Subcutaneous adipose tissue (tissue), 4 donors: ENCODE measurements around the gene ALPK3. TPM values are rescaled to one million over a fixed set of nuclear protein-coding genes. Genes with fewer than 3 reads are reported as not detected.

ENCODE experiments used
- total RNA-seq, 4 donors: library from RNA; depleted of rRNA; stranded (reverse); fragments of >200 nt; gene quantifications; one replicate each; pipeline ENCODE4 v1.1.0, GENCODE V29; 2016
- TF ChIP-seq, protein P1 (sequence below): fragments of 450-650 bp; IDR thresholded peaks from one replicate; pipeline ENCODE4 v1.5.1; 2016; ENCODE audit warnings: low read depth, mild to moderate bottlenecking, control low read depth, antibody characterized with exemption, moderate library complexity

Gene ALPK3
- total RNA-seq, 4 donors from 2014 or later, result 3.3 to 70.3 (median 8.1) TPM

GRCh38 chr15:84817466-84818081 lies 418 bp downstream of the ALPK3 start:
- TF ChIP-seq, protein P1, sequence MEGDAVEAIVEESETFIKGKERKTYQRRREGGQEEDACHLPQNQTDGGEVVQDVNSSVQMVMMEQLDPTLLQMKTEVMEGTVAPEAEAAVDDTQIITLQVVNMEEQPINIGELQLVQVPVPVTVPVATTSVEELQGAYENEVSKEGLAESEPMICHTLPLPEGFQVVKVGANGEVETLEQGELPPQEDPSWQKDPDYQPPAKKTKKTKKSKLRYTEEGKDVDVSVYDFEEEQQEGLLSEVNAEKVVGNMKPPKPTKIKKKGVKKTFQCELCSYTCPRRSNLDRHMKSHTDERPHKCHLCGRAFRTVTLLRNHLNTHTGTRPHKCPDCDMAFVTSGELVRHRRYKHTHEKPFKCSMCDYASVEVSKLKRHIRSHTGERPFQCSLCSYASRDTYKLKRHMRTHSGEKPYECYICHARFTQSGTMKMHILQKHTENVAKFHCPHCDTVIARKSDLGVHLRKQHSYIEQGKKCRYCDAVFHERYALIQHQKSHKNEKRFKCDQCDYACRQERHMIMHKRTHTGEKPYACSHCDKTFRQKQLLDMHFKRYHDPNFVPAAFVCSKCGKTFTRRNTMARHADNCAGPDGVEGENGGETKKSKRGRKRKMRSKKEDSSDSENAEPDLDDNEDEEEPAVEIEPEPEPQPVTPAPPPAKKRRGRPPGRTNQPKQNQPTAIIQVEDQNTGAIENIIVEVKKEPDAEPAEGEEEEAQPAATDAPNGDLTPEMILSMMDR, result no peak

- TF ChIP-seq, protein P1, result no peak
These were observed 1.3 kb downstream of the ALPK3 start for GRCh38 chr15:84818261-84819131.

DNA sequence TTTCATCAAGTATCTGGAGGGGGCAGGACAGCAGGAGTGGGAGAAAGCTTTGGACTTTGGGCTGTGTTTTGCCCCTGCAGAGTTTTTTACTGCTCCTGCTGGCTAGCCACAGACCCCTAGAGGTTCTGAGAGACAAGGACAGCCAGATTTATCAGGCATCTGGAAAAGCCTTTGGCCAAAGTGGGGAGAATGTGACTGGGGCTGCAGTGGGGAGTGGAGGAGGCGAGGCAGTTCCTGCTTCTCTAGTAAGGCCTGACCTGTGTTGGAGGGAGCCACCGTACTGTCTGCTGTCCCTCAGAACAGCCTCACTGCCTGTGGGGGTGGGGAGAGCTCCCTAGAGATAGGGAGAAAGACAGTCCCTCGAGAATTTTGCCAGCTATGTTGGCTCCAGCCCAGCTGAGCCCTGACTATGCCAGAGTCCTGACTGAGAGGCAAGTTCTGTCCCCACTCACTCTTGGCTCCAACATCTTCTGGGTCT lies 2.2 kb downstream of the ALPK3 start:
- TF ChIP-seq, protein P1, result no peak

- TF ChIP-seq, protein P1, result no peak
These were observed 2.6 kb downstream of the ALPK3 start for GRCh38 chr15:84819791-84820190.

- TF ChIP-seq, protein P1, result no peak
These were observed 4.4 kb downstream of the ALPK3 start for GRCh38 chr15:84821501-84822021.

DNA sequence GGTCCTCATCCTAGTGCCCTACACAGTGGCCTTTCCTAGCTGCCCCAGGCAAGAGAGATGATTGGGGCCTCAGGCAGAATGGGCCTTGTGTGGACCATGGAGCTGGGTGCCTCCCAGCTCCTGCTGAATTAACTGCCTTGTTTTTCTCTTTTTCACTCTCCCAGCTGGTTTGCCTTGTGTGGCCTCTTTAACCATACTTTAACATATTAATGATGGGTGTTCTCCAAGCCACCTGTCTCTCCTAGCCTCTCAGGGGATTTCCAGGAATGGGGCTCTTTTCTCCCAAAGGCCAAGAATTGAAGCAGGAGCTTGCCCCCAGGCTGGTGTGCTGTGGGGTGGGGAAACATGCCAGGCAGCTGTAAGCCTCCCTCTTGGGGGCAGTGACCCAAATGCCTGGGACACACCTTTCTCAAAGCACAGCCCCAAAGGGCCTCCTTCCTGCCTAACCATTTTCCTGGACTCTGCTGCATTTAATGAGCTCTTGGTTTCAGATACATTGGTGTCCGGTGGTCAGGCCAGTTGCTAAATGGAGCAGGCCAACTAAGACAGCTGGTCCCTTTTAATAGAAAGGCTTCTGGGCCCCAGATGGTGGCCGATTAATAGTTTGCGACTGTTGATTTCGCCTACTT lies 5.6 kb downstream of the ALPK3 start:
- TF ChIP-seq, protein P1, result no peak

DNA sequence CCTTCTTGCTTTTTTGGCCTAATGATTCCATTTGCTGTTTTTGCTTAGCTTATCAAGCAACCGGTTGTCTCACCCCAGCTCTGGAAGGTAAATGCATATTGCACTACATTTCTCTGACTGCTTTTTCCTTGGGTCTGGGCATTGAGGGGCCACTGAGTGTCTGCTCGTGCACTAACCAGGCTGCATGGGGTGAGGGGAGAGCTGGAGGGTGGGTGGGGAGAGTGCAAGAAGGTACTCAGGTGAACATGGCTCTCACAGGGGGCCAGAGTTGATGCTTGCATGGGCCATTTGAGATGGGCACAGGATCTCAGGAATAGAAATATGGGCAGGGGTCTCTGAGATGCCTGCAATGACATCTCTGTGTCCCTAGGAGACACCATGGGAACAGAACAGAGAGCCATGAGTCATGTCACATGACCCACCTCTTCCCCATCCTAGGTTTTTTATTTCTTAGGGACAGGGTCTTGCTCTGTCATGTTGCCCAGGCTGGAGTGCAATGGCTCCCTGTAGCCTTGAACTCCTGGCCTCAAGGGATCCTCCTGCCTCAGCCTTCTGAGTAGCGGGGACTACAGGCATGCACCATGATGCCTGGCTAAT lies 6.2 kb downstream of the ALPK3 start:
- TF ChIP-seq, protein P1, result no peak
